HepG2 (cell line): Measurements from ENCODE around the gene KLHDC4.

Experiments
- ARHGAP35 ChIP-seq: sonication (generic); formaldehyde crosslinking; IDR thresholded peaks from 2 replicates; pipeline ENCODE4 v1.9.0; 2022; ENCODE audit warnings: mild to moderate bottlenecking, inconsistent platforms, moderate library complexity, missing genetic modification reagents, borderline replicate concordance
- CHD4 ChIP-seq: fragments of 200-600 bp; sonication (generic); IDR thresholded peaks from 2 replicates; pipeline ENCODE4 v1.7.0; 2017; ENCODE audit warnings: mild to moderate bottlenecking, low read length, borderline replicate concordance
- CTCF ChIP-seq: sonication (generic); formaldehyde crosslinking; IDR thresholded peaks from 2 replicates; pipeline ENCODE4 v1.5.0; 2020; ENCODE audit warnings: mild to moderate bottlenecking, missing genetic modification reagents, moderate library complexity
- EP300 ChIP-seq, 3 experiments: sonication (generic) in 1 of 3; formaldehyde crosslinking in 1 of 3; IDR thresholded peaks; 2 replicates each; pipeline versions ENCODE4 v1.5.1 to v1.6.1; 2011 to 2020; ENCODE audit warnings: low read depth in 2 of 3, low read length in 2 of 3, borderline replicate concordance in 1 of 3, improper control_type of control experiment in 1 of 3, mild to moderate bottlenecking in 1 of 3, missing genetic modification reagents in 1 of 3, moderate library complexity in 1 of 3
- GABPB1 ChIP-seq: IDR thresholded peaks from 2 replicates; pipeline ENCODE4 v1.6.1; 2016; ENCODE audit warnings: mild to moderate bottlenecking, missing genetic modification reagents, moderate library complexity, missing compliant biosample characterization
- KDM5B ChIP-seq: sonication (generic); formaldehyde crosslinking; IDR thresholded peaks from 2 replicates; pipeline ENCODE4 v1.4.0; 2020; ENCODE audit warnings: missing genetic modification reagents, mild to moderate bottlenecking, borderline replicate concordance
- POLR2AphosphoS5 ChIP-seq: IDR thresholded peaks from 2 replicates; pipeline ENCODE4 v1.6.1; 2012; ENCODE audit warnings: low read depth, low read length

DNA sequence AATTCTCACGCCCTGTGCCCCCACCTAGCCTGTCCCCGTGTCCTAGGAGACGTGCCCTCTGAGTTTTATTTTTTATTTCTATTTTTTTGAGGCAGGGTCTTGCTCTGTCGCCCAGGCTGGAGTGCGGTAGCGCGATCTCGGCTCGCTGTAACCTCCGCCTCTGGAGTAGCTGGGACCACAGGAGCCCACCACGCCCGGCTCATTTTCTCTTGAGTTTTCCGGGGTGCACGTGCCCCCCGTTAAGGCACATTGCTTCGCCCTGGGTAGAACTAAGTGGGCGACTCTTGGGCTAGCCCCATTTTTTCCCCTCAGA lies 655 bp upstream of the KLHDC4 start:
- TF ChIP-seq ARHGAP35 (CRISPR knock-in tag), result no peak
- TF ChIP-seq EP300 (IDR thresholded peaks at IDR 0.05; ENCODE audit: low read depth in 2 of 2, low read length in 2 of 2), result no peak; a peak in 1 of 4 replicates
- no peak for TF ChIP-seq EP300 (CRISPR knock-in tag; IDR thresholded peaks at IDR 0.05; ENCODE audit: borderline replicate concordance)
- no peak for TF ChIP-seq GABPB1
- TF ChIP-seq CHD4, result no peak
- no peak for TF ChIP-seq CTCF (CRISPR knock-in tag)
- TF ChIP-seq POLR2AphosphoS5, result no peak
- no peak for TF ChIP-seq KDM5B
